Transverse colon (tissue), 4 donors: ENCODE data around the gene RELL1. TPM values are rescaled to one million over a fixed set of nuclear protein-coding genes. Genes with fewer than 3 reads are reported as not detected.
A peak's percentile ranks its signal among the peaks of the same experiment; 100 is the strongest.

ENCODE experiments used
- DNase-seq: peaks from one replicate; pipeline ENCODE4 v3.0.0-alpha.2; 2019
- H3K27ac ChIP-seq, 4 donors: fragments of 200-600 bp; sonication (generic); 2 replicates each; pipeline ENCODE4 v1.5.1; 2016 to 2018; ENCODE audit warnings: inconsistent platforms in 4 of 4
- H3K27me3 ChIP-seq: fragments of 200-600 bp; sonication (generic); 2 replicates; pipeline ENCODE4 v1.5.1; 2017; ENCODE audit warnings: inconsistent platforms
- H3K36me3 ChIP-seq, 4 donors: fragments of 200-600 bp; sonication (generic); 2 replicates each; pipeline ENCODE4 v1.5.1; 2017 to 2019; ENCODE audit warnings: inconsistent platforms in 4 of 4
- H3K4me1 ChIP-seq, 4 donors: fragments of 200-600 bp; sonication (generic); 2 replicates each; pipeline ENCODE4 v1.5.1; 2017 to 2020; ENCODE audit warnings: inconsistent platforms in 4 of 4
- H3K4me3 ChIP-seq, 4 donors: fragments of 200-600 bp; sonication (generic); 1 replicate in 1 of 4; 2 replicates in 3 of 4; pipeline versions ENCODE4 v1.5.1 to v1.6.1; 2017 to 2019; ENCODE audit warnings: inconsistent platforms in 4 of 4
- H3K9me3 ChIP-seq, 2 donors: fragments of 200-600 bp; sonication (generic); 2 replicates each; pipeline ENCODE4 v1.5.1; 2017 to 2019; ENCODE audit warnings: inconsistent platforms in 2 of 2
- EP300 ChIP-seq: sonication (generic); formaldehyde crosslinking; IDR thresholded peaks from one replicate; pipeline ENCODE4 v1.6.1; 2017; ENCODE audit warnings: antibody characterized with exemption, low read depth
- POLR2A ChIP-seq: fragments of 450-650 bp; IDR thresholded peaks from one replicate; pipeline ENCODE4 v1.6.1; 2016; ENCODE audit warnings: antibody characterized with exemption, mild to moderate bottlenecking, moderate library complexity
- POLR2AphosphoS5 ChIP-seq, 3 donors: sonication (generic); formaldehyde crosslinking; IDR thresholded peaks; one replicate each; pipeline ENCODE4 v1.6.1; 2016; ENCODE audit warnings: antibody characterized with exemption in 3 of 3
- WGBS, 2 donors: methylation state at CpG; one replicate each; pipeline ENCODE4 v1.1.5; 2018; ENCODE audit warnings: low coverage in 1 of 2; 5-methylcytosine and 5-hydroxymethylcytosine counted together
- in situ Hi-C, 4 donors: fragments of 200-750 bp; cut with MboI; loops; one replicate each; pipeline versions ENCODE4 v1.15.0 to v1.15.1; 2017; ENCODE audit warnings: low sequenced_read_pairs in 3 of 4, low pct_ligation_motif_present in 1 of 4, low pct_unique_long_range_greater_than_20kb in 1 of 4
- intact Hi-C: fragments of 100-400 bp; cut with DNase I; formaldehyde crosslinking; loops from one replicate; pipeline ENCODE4 v1.15.1; 2023; ENCODE audit warnings: low total_unique reads
- total RNA-seq, 4 donors: library from RNA; depleted of rRNA; stranded (reverse); fragments of >200 nt; gene quantifications; one replicate each; pipeline ENCODE4 v1.1.0, GENCODE V29; 2016
- TF ChIP-seq, protein P1 (sequence below), 5 experiments: fragments of 200-600 bp in 3 of 5; fragments of 450-650 bp in 2 of 5; sonication (generic) in 3 of 5; IDR thresholded peaks; 1 replicate in 2 of 5; 2 replicates in 3 of 5; pipeline ENCODE4 v1.5.1; 2016 to 2017; ENCODE audit warnings: antibody characterized with exemption in 5 of 5, inconsistent platforms in 3 of 5, mild to moderate bottlenecking in 2 of 5, moderate library complexity in 1 of 5

Gene RELL1
- total RNA-seq, 4 donors from 2014 or later = 9.2 to 192 (median 107) TPM

DNA sequence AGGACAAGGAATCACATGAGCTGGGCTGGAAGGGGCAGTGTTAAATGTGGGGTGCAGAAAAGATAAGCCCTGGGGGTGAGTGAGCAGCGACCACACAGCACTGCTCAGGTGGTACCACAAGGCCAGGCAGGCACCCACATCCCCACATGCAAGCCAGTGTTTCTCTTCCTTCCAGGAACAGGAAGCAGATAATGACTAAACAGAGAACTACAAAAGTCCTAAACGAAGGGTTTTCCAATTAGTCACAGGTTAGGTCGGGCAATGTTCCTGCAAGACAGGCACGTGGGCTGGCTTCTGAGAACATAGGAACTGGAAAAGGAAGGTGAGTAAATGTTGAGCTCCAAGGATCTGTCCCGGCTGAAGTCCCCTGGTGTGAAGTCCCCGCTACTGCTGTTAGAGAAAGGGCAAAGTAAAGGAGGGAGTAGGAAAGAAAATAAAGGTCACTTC, 19.5 kb downstream of the RELL1 start:
- in situ Hi-C loops = no loop called here
- H3K4me3 ChIP-seq = no peak overlapping the region
- no peaks in the 10 kb centered on the region for H3K36me3 ChIP-seq
- H3K4me1 ChIP-seq = peaks cover 24 to 71% (median 46%) of the 10 kb centered on the region in 4 donors
- H3K27ac ChIP-seq = peak overlapping the region; percentile 64 to 73 (median 68)
- intact Hi-C loops = no loop called here
- peak; percentile 50 for DNase-seq
- TF ChIP-seq POLR2AphosphoS5 (IDR thresholded peaks at IDR 0.05) = peak; percentile 33 to 61 (median 41)
- peak; percentile 35 for TF ChIP-seq EP300
- TF ChIP-seq, protein P1, sequence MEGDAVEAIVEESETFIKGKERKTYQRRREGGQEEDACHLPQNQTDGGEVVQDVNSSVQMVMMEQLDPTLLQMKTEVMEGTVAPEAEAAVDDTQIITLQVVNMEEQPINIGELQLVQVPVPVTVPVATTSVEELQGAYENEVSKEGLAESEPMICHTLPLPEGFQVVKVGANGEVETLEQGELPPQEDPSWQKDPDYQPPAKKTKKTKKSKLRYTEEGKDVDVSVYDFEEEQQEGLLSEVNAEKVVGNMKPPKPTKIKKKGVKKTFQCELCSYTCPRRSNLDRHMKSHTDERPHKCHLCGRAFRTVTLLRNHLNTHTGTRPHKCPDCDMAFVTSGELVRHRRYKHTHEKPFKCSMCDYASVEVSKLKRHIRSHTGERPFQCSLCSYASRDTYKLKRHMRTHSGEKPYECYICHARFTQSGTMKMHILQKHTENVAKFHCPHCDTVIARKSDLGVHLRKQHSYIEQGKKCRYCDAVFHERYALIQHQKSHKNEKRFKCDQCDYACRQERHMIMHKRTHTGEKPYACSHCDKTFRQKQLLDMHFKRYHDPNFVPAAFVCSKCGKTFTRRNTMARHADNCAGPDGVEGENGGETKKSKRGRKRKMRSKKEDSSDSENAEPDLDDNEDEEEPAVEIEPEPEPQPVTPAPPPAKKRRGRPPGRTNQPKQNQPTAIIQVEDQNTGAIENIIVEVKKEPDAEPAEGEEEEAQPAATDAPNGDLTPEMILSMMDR (IDR thresholded peaks at IDR 0.05) = peak in 1 of 5 experiments; percentile 15
- TF ChIP-seq POLR2A = no peak
- no peaks in the 10 kb centered on the region for H3K9me3 ChIP-seq
- H3K27me3 ChIP-seq = no peaks in the 10 kb centered on the region
- WGBS, 2 donors = 48 to 56% methylated on average over 6 of the region's 6 CpGs

- Histone ChIP-seq H3K4me3 (no peak overlapping the region), H3K4me1 (peaks cover 24 to 74% (median 49%) of the 10 kb centered on the region in 4 donors), H3K9me3 (no peaks in the 10 kb centered on the region), H3K27ac (peak overlapping the region; percentile 64 to 73 (median 68)), H3K36me3 (no peaks in the 10 kb centered on the region), H3K27me3 (no peaks in the 10 kb centered on the region)
- TF ChIP-seq, protein P1 (IDR thresholded peaks at IDR 0.05) = no peak
- TF ChIP-seq EP300 = no peak
- TF ChIP-seq POLR2A = no peak
- TF ChIP-seq POLR2AphosphoS5 (IDR thresholded peaks at IDR 0.05) = no peak
- peak; percentile 23 for DNase-seq
- in situ Hi-C loops (no loop called here), intact Hi-C loops (no loop called here)
- WGBS, 2 donors = 46 to 61% methylated on average over 7 to 10 of the region's 10 CpGs
Observed at GRCh38 chr4:37665333-37666320, 20.5 kb downstream of the RELL1 start.

- peak overlapping the region; percentile 64 to 73 (median 68) for H3K27ac ChIP-seq
- H3K27me3 ChIP-seq = no peaks in the 10 kb centered on the region
- no peak overlapping the region for H3K4me3 ChIP-seq
- H3K9me3 ChIP-seq = no peaks in the 10 kb centered on the region
- intact Hi-C loops (no loop called here), in situ Hi-C loops (no loop called here)
- WGBS, 2 donors = 29 to 75% methylated on average over 1 to 5 of the region's 5 CpGs
- peaks cover 24 to 66% (median 46%) of the 10 kb centered on the region in 4 donors for H3K4me1 ChIP-seq
- no peaks in the 10 kb centered on the region for H3K36me3 ChIP-seq
- TF ChIP-seq POLR2AphosphoS5 (IDR thresholded peaks at IDR 0.05) (no peak), EP300 (no peak), POLR2A (no peak)
- TF ChIP-seq, protein P1 (IDR thresholded peaks at IDR 0.05) = no peak
- DNase-seq = no peak
Observed at GRCh38 chr4:37664696-37665095, 21.5 kb downstream of the RELL1 start.

DNA sequence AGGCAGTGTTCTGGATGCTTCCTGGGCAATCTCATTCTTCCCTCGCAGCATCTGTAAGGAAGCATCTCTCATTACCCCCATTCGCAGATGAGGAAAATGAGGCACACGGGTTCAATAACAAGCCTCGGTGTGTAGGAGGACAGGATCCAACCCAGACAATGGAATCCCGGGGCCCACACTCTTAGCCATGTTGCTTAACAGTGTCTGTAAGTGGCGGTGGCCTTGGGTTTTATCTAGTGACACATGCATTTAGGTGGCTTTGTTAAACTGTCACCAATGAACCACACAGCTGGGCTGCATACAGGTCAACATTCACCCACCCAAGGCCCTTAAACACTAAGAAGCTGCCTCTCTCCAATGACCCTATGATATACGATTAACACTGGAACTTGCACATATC, 22.6 kb downstream of the RELL1 start:
- DNase-seq = no peak
- in situ Hi-C loops = no loop called here
- Histone ChIP-seq H3K4me1 (peaks cover 24 to 66% (median 46%) of the 10 kb centered on the region in 4 donors), H3K36me3 (no peaks in the 10 kb centered on the region), H3K9me3 (no peaks in the 10 kb centered on the region), H3K4me3 (no peak overlapping the region), H3K27me3 (no peaks in the 10 kb centered on the region), H3K27ac (peak overlapping the region in 3 of 4 donors; percentile 3 to 44 (median 37))
- intact Hi-C loops = no loop called here
- WGBS, 2 donors = 90 to 95% methylated on average over 2 to 7 of the region's 7 CpGs
- no peak for TF ChIP-seq POLR2AphosphoS5 (IDR thresholded peaks at IDR 0.05)
- TF ChIP-seq, protein P1 (IDR thresholded peaks at IDR 0.05) = no peak
